Measurements from ENCODE around the gene SAMD14.

DNA sequence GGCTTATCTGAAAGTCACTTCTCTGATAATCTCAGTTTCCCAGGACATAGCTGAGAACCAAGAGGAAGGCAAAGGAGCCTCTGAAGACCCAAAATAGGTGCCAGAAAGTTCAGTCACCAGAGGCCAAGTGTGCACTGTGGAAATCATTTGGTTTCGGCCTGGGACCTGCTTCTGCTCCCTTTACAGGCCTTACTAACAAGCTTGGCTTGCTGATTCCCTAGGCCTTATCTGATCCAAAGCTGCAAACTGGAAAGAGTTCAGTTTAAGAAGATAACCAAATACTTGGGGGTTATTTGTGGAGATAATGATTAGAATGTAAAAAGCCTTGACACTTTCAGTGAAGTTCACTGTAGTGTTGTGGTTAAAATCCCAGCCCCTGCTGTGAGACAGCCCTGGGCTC is 57.0 kb downstream of the SAMD14 start:
- TF ChIP-seq CTCF (IDR thresholded peaks at IDR 0.05): no peak
- TF ChIP-seq EZH2 (IDR thresholded peaks at IDR 0.05; ENCODE audit: borderline replicate concordance, insufficient read depth, low read depth, low read length, poor library complexity, severe bottlenecking): no peak
